GM21360 (cell line): Measurements from ENCODE around the gene INPP4B.

Experiments
- ATAC-seq: cut with Tn5 transposase; IDR thresholded peaks from one replicate; pipeline ENCODE4 v1.9.1; 2021; ENCODE audit warnings: mild to moderate bottlenecking, moderate library complexity; ENCODE audit not compliant: unreplicated experiment

Gene INPP4B

DNA sequence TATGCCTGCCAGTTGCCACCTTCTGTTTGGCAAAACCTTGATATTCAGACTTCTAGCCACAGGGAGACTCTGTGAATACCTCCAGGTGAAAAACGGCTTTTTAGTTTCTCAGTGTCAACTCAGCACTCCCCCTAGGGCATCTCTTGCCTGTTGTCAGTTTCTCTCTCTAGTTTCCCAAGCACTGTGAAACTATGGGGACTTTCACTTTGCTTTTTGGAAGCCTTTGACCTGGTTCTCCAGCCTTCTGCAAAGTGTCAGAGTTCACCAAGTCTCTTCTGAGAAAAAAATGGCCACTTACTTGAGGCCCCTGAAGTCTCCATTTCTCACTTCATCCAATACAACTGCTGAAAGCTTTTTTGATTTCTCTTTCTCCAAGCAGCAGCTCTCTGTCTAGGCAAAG lies 521.5 kb downstream of the INPP4B start:
- ATAC-seq: peak; percentile 87

DNA sequence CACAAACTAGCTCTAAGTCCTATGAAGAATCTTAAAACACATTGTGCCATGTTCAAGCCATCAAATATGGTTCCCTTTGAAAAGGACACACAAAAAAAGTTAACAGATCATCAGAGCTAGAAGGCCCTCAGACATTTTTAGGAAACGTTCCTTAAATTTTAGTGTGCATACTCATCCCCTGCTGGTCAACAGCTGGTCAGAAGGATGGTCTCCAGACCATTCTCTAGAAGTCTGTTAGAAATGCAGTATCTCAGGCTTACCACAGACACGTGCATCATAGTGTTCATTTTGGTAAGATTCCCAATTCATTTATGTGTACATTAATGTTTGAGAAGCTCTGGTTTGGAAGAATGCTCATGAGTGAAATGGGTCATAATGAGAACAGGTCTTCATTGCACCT lies 523.1 kb downstream of the INPP4B start:
- no peak for ATAC-seq

- ATAC-seq: no peak
Measured at GRCh38 chr4:142318280-142318679, 527.8 kb downstream of the INPP4B start.

DNA sequence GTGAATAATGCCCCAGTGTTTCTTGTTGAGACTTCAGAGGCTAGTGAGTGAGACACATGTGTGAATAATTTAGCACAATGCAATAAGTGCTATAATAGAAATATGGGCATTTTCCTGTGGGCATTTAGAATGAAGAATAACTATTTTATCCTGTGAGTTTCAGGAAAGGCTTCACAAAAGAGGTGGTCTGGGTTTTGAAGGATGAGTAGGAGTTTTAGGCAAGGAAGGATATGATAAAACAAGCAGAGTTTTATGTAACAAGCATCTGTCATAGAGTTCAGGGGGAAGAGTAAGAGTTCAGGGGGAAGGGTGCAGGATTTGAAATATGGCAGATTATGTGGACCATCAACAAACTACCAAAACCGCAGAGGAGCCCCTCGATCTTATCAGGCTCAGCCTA lies 529.2 kb downstream of the INPP4B start:
- ATAC-seq: no peak

- no peak for ATAC-seq
Measured at GRCh38 chr4:142316025-142316424, 530.1 kb downstream of the INPP4B start.

- ATAC-seq: no peak
Measured at GRCh38 chr4:142314686-142315085, 531.4 kb downstream of the INPP4B start.

- ATAC-seq: no peak
Measured at GRCh38 chr4:142314247-142314646, 531.9 kb downstream of the INPP4B start.

GRCh38 chr4:142312391-142312790 lies 533.7 kb downstream of the INPP4B start:
- no peak for ATAC-seq

DNA sequence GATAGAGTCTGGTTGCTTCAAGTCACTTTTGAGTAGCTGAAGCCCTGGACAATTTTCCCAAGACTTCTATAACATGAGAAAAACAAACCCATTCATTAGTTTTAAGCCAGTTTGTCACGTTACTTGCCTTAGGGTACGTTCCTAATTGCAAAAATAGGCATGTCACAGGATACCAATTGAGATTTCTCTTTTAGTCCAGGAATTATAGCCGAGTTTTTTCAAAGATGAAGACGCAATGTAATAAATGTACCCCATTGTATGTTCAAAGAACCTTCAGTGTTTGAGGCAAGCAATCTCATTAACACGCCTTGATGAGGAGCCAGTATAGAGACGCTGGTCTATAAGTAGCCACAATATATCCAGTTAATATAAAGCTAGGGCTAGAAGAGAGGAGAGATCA lies 534.2 kb downstream of the INPP4B start:
- ATAC-seq: no peak

DNA sequence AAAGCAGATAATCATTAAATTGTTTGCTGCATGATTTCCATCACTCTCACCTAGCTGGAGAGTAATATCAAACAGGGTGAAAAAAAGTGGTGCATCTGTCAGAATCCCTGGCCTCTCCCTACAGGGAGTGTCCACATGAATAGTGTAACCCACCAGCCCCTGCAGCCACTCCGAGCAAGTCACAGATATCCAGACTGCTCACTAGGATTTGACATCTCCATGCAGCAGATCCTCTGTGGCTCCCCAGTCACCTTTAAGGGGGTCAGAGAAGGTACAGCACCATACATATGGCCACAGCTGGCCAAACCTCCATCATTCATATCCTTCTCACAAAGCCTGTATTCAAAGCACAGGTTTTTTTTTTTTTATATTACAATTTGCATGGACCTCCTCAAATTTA lies 536.3 kb downstream of the INPP4B start:
- no peak for ATAC-seq

- ATAC-seq: no peak
Measured at GRCh38 chr4:142307857-142308256, 538.2 kb downstream of the INPP4B start.

- no peak for ATAC-seq
Measured at GRCh38 chr4:142297313-142297712, 548.8 kb downstream of the INPP4B start.

DNA sequence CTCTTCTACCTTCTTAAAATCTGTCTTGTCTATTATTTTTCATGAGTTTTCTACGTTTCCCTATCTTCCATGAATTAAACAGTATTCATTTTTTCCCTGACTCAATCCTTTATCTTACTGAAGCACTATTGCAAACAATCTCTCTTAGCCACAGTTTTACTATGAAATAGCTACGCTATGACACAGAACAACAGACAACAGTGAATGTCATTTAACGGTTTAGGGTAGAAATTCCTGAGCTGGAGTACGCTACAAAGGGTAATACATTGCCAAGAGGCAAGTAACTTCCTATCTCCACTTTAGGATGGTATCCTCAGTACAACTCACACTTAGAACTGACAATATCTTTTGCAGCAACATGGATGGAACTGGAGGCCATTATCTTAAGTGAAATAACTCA lies 552.6 kb downstream of the INPP4B start:
- ATAC-seq: no peak

- ATAC-seq: no peak
Measured at GRCh38 chr4:142292231-142292630, 553.9 kb downstream of the INPP4B start.

- ATAC-seq: no peak
Measured at GRCh38 chr4:142291299-142292050, 554.6 kb downstream of the INPP4B start.

DNA sequence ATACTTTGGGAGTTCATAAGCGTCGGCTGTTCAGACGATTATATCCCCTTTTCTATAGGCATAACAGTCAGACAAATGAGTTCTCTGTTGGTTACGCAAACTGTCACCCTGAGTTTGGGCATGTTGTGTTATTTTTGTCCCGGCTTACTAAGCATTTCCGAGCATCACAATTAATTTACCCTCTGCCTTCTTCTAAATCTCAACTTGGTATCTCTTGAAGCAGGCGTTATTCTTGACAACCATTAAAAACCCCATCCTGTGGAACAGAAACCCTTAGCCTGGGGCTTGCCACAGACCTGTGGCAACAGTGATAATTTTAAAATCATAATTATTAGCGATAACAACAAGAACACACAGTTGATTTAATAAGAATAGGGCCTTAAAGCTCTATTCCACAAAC lies 558.7 kb downstream of the INPP4B start:
- no peak for ATAC-seq

- ATAC-seq: no peak
Measured at GRCh38 chr4:142285222-142285583, 560.9 kb downstream of the INPP4B start.

DNA sequence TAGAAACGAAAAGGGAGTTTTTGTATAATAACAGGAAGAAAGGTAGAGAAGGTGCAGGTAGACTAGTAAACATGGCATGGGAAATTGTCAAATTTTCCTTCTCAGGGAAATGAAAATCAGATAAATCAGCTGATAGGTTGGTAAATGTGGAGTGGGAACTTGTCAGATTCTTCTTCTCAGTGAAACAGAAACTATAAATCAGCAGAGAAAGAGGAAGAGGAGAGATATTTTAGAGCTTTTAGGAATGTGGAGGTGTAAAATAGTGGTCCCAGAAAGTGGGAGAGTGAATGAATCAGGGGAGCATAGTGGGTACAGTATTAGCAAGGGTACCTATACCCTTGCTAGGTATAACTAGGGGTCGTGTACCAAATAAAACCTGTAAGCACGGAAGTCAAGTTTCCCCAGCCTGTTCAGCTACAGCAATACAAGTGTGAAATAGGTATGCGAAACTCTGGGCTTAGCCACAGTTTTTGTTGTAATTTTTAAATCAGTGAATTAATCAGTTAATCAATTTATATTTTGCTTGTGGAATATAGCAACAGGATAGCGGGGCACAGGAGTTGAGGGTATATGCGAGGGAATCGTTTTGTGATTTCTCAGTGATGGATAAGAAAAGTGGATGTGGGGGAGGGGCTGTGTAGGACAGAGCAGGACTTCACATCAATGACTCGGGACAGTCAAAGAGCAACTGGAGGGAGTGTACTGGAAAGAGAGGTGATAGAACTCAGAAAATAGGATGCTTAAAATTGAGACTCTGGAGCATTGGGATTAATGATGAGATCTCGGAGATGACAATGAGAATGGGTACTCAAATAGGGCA lies 561.5 kb downstream of the INPP4B start:
- no peak for ATAC-seq

GRCh38 chr4:142282870-142283431 lies 563.1 kb downstream of the INPP4B start:
- ATAC-seq: no peak

DNA sequence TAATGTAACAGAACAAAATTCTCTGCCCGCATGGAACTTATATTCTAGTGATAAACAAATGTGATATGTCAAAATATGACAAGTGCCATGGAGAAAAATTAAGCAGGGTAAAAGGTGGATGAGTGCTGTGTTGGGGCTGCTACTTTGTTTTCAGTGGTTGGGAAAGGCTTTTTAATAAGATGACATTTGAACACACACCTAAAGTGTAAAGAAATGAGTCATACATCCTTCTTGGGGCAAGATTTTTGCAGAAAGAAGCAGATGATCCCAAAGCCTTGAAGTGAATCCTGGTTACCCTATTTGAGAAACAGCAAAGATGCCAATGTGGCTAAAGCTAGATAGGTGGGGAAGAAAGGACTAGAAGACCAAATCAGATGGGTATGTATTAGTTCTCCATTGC lies 564.1 kb downstream of the INPP4B start:
- no peak for ATAC-seq

GRCh38 chr4:142278663-142279062 lies 567.4 kb downstream of the INPP4B start:
- ATAC-seq: no peak

GRCh38 chr4:142278171-142278570 lies 567.9 kb downstream of the INPP4B start:
- ATAC-seq: no peak
